ENCODE results near the gene FBXO47. TPM values are rescaled to one million over a fixed set of nuclear protein-coding genes. Genes with fewer than 3 reads are reported as not detected.

FBXO47 gene
- total and polyA plus RNA-seq, 9 of the 15 experiments (the other 6 are each of a cell fraction or from before 2014, with no cell fraction given), result not detected

DNA sequence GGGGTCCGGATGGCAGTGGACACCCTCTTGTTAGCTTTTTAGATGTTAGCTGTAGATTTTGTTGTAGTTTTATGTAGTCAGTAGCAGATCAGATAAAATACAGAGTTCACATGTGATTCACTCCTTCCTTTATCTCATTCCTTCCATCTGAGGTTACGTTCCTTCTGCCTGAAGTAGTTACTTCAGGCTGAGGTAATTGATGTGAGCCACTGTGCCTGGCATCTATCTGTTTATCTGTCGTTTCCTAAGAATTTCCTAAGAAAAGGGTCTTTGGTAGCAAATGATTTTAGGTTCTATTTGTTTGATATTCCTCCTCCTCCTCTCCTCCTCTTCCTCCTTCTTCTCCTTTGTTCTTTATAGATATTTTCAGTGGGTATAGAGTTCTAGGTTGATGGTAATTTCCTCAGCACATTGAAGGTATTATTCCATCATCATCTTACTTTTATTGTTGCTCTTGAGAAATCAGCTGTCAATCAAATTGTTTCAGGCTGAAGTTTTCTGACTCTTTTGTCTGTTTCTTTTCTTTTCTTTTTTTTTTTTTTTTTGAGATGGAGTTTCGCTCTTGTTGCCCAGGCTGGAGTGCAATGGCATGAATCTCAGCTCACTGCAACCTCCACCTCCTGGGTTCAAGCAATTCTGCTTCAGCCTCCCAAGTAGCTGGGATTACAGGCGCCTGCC, 29.6 kb upstream of the FBXO47 start (continued):
- TF ChIP-seq, protein P1, sequence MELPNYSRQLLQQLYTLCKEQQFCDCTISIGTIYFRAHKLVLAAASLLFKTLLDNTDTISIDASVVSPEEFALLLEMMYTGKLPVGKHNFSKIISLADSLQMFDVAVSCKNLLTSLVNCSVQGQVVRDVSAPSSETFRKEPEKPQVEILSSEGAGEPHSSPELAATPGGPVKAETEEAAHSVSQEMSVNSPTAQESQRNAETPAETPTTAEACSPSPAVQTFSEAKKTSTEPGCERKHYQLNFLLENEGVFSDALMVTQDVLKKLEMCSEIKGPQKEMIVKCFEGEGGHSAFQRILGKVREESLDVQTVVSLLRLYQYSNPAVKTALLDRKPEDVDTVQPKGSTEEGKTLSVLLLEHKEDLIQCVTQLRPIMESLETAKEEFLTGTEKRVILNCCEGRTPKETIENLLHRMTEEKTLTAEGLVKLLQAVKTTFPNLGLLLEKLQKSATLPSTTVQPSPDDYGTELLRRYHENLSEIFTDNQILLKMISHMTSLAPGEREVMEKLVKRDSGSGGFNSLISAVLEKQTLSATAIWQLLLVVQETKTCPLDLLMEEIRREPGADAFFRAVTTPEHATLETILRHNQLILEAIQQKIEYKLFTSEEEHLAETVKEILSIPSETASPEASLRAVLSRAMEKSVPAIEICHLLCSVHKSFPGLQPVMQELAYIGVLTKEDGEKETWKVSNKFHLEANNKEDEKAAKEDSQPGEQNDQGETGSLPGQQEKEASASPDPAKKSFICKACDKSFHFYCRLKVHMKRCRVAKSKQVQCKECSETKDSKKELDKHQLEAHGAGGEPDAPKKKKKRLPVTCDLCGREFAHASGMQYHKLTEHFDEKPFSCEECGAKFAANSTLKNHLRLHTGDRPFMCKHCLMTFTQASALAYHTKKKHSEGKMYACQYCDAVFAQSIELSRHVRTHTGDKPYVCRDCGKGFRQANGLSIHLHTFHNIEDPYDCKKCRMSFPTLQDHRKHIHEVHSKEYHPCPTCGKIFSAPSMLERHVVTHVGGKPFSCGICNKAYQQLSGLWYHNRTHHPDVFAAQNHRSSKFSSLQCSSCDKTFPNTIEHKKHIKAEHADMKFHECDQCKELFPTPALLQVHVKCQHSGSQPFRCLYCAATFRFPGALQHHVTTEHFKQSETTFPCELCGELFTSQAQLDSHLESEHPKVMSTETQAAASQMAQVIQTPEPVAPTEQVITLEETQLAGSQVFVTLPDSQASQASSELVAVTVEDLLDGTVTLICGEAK (IDR thresholded peaks at IDR 0.05), result peak; percentile 19; the same call in 1 of the 2 replicates
- TF ChIP-seq, protein P1 (CRISPR knock-in tag; IDR thresholded peaks at IDR 0.05), result no peak
- TF ChIP-seq CBX3 (IDR thresholded peaks at IDR 0.05; ENCODE audit: borderline replicate concordance in 1 of 2, low read length in 2 of 2), result peak in 1 of 2 experiments; percentile 97; a peak in 2 of 3 replicates
- TF ChIP-seq, protein P2, sequence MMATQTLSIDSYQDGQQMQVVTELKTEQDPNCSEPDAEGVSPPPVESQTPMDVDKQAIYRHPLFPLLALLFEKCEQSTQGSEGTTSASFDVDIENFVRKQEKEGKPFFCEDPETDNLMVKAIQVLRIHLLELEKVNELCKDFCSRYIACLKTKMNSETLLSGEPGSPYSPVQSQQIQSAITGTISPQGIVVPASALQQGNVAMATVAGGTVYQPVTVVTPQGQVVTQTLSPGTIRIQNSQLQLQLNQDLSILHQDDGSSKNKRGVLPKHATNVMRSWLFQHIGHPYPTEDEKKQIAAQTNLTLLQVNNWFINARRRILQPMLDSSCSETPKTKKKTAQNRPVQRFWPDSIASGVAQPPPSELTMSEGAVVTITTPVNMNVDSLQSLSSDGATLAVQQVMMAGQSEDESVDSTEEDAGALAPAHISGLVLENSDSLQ (IDR thresholded peaks at IDR 0.05), result peak; percentile 96
- TF ChIP-seq, protein P3, sequence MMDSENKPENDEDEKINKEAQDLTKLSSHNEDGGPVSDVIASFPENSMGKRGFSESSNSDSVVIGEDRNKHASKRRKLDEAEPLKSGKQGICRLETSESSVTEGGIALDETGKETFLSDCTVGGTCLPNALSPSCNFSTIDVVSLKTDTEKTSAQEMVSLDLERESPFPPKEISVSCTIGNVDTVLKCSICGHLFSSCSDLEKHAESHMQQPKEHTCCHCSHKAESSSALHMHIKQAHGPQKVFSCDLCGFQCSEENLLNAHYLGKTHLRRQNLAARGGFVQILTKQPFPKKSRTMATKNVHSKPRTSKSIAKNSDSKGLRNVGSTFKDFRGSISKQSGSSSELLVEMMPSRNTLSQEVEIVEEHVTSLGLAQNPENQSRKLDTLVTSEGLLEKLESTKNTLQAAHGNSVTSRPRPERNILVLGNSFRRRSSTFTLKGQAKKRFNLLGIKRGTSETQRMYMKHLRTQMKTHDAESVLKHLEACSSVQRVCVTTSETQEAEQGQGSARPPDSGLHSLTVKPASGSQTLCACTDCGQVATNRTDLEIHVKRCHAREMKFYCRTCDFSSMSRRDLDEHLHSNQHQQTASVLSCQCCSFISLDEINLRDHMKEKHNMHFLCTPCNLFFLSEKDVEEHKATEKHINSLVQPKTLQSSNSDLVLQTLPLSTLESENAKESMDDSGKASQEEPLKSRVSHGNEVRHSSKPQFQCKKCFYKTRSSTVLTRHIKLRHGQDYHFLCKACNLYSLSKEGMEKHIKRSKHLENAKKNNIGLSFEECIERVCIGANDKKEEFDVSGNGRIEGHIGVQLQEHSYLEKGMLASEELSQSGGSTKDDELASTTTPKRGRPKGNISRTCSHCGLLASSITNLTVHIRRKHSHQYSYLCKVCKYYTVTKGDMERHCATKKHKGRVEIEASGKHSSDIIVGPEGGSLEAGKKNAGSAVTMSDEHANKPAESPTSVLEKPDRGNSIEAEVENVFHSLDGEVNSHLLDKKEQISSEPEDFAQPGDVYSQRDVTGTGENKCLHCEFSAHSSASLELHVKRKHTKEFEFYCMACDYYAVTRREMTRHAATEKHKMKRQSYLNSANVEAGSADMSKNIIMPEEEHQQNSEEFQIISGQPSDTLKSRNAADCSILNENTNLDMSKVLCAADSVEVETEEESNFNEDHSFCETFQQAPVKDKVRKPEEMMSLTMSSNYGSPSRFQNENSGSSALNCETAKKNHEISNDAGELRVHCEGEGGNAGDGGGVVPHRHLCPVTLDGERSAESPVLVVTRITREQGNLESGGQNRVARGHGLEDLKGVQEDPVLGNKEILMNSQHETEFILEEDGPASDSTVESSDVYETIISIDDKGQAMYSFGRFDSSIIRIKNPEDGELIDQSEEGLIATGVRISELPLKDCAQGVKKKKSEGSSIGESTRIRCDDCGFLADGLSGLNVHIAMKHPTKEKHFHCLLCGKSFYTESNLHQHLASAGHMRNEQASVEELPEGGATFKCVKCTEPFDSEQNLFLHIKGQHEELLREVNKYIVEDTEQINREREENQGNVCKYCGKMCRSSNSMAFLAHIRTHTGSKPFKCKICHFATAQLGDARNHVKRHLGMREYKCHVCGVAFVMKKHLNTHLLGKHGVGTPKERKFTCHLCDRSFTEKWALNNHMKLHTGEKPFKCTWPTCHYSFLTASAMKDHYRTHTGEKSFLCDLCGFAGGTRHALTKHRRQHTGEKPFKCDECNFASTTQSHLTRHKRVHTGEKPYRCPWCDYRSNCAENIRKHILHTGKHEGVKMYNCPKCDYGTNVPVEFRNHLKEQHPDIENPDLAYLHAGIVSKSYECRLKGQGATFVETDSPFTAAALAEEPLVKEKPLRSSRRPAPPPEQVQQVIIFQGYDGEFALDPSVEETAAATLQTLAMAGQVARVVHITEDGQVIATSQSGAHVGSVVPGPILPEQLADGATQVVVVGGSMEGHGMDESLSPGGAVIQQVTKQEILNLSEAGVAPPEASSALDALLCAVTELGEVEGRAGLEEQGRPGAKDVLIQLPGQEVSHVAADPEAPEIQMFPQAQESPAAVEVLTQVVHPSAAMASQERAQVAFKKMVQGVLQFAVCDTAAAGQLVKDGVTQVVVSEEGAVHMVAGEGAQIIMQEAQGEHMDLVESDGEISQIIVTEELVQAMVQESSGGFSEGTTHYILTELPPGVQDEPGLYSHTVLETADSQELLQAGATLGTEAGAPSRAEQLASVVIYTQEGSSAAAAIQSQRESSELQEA (IDR thresholded peaks at IDR 0.05; ENCODE audit: low read depth), result no peak
- TF ChIP-seq, protein P4, sequence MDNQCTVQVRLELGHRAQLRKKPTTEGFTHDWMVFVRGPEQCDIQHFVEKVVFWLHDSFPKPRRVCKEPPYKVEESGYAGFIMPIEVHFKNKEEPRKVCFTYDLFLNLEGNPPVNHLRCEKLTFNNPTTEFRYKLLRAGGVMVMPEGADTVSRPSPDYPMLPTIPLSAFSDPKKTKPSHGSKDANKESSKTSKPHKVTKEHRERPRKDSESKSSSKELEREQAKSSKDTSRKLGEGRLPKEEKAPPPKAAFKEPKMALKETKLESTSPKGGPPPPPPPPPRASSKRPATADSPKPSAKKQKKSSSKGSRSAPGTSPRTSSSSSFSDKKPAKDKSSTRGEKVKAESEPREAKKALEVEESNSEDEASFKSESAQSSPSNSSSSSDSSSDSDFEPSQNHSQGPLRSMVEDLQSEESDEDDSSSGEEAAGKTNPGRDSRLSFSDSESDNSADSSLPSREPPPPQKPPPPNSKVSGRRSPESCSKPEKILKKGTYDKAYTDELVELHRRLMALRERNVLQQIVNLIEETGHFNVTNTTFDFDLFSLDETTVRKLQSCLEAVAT (IDR thresholded peaks at IDR 0.05), result 0 out of 4 replicates have a peak, but pooled peaks of 1 of the 2 experiments have one; percentile 26

Measured in K562 (cell line).